WTC11 (cell line): ENCODE measurements around the gene GUCY2D. TPM values are rescaled to one million over a fixed set of nuclear protein-coding genes. Genes with fewer than 3 reads are reported as not detected.

Experiments used
- ATAC-seq: fragments of 200-7000 bp; cut with Tn5 transposase; 2 replicates; pipeline ENCODE4 v1.10.0; 2021; ENCODE audit warnings: mild to moderate bottlenecking, moderate library complexity
- CTCF ChIA-PET: fragments of 300-600 bp; sonication (Branson Sonifier 250); formaldehyde crosslinking; loops from one replicate; lab custom pipeline; 2021; ENCODE audit warnings: antibody characterized with exemption; lab: Charles Lee
- POLR2A ChIA-PET: fragments of 350-600 bp; sonication (Branson Sonifier 250); formaldehyde crosslinking; loops from one replicate; lab custom pipeline; 2021; ENCODE audit warnings: antibody characterized with exemption; lab: Charles Lee
- DNase-seq: peaks from one replicate; pipeline ENCODE4 v3.0.0; 2021; ENCODE audit warnings: low spot score
- H3K27ac Mint-ChIP-seq: 2 replicates; pipeline ENCODE4 v1.8.0; 2021; ENCODE audit warnings: mixed read lengths
- H3K27me3 Mint-ChIP-seq: 2 replicates; pipeline ENCODE4 v1.8.0; 2021; ENCODE audit warnings: low read depth, mild to moderate bottlenecking, moderate library complexity, mixed read lengths
- H3K36me3 Mint-ChIP-seq: 2 replicates; pipeline ENCODE4 v1.8.0; 2021; ENCODE audit warnings: mixed read lengths
- H3K4me1 Mint-ChIP-seq: 2 replicates; pipeline ENCODE4 v1.8.0; 2022; ENCODE audit warnings: mixed read lengths
- H3K4me3 Mint-ChIP-seq: 2 replicates; pipeline ENCODE4 v1.8.0; 2021; ENCODE audit warnings: mild to moderate bottlenecking, moderate library complexity, mixed read lengths
- H3K9me3 Mint-ChIP-seq: 2 replicates; pipeline ENCODE4 v1.8.0; 2021; ENCODE audit warnings: mixed read lengths
- ATF1 ChIP-seq: sonication (generic); formaldehyde crosslinking; IDR thresholded peaks from 2 replicates; pipeline ENCODE4 v1.8.1; 2023; ENCODE audit warnings: mild to moderate bottlenecking, moderate library complexity, missing genetic modification reagents
- CBFB ChIP-seq: sonication (generic); formaldehyde crosslinking; IDR thresholded peaks from 2 replicates; pipeline ENCODE4 v1.8.1; 2022; ENCODE audit warnings: mild to moderate bottlenecking, low read depth, missing genetic modification reagents
- ELF4 ChIP-seq: sonication (generic); formaldehyde crosslinking; IDR thresholded peaks from 2 replicates; pipeline ENCODE4 v1.8.1; 2022; ENCODE audit warnings: low read depth, mild to moderate bottlenecking, moderate library complexity, missing genetic modification reagents
- FOXK1 ChIP-seq: sonication (generic); formaldehyde crosslinking; IDR thresholded peaks from 2 replicates; pipeline ENCODE4 v1.8.0; 2022; ENCODE audit warnings: mild to moderate bottlenecking, moderate library complexity, missing genetic modification reagents
- GABPB1 ChIP-seq: sonication (generic); formaldehyde crosslinking; IDR thresholded peaks from 2 replicates; pipeline ENCODE4 v1.8.1; 2023; ENCODE audit warnings: mild to moderate bottlenecking, missing genetic modification reagents
- HMGA2 ChIP-seq: fragments of 250-450 bp; sonication (Bioruptor Pico); IDR thresholded peaks from 2 replicates; pipeline ENCODE4 v1.4.0; 2021; ENCODE audit warnings: mild to moderate bottlenecking, moderate library complexity
- IRF2 ChIP-seq: sonication (generic); formaldehyde crosslinking; IDR thresholded peaks from 2 replicates; pipeline ENCODE4 v1.8.0; 2022; ENCODE audit warnings: low read depth, missing genetic modification reagents, borderline replicate concordance
- NFE2L1 ChIP-seq: sonication (generic); formaldehyde crosslinking; IDR thresholded peaks from 2 replicates; pipeline ENCODE4 v1.8.1; 2023; ENCODE audit warnings: missing genetic modification reagents
- NR1H2 ChIP-seq: sonication (generic); formaldehyde crosslinking; IDR thresholded peaks from 2 replicates; pipeline ENCODE4 v1.9.0; 2021; ENCODE audit warnings: mild to moderate bottlenecking, moderate library complexity, missing genetic modification reagents
- NR3C1 ChIP-seq: sonication (generic); formaldehyde crosslinking; conservative IDR thresholded peaks from 2 replicates; pipeline ENCODE4 v1.8.1; 2023; ENCODE audit warnings: low read depth, mild to moderate bottlenecking, missing genetic modification reagents
- PRRX2 ChIP-seq: fragments of 250-450 bp; sonication (Bioruptor Pico); IDR thresholded peaks from 2 replicates; pipeline ENCODE4 v1.8.0; 2021; ENCODE audit warnings: mild to moderate bottlenecking
- RELA ChIP-seq: sonication (generic); formaldehyde crosslinking; IDR thresholded peaks from 2 replicates; pipeline ENCODE4 v1.8.1; 2022; ENCODE audit warnings: missing genetic modification reagents, mild to moderate bottlenecking, borderline replicate concordance
- SMAD3 ChIP-seq: sonication (generic); formaldehyde crosslinking; IDR thresholded peaks from 2 replicates; pipeline ENCODE4 v1.8.0; 2022; ENCODE audit warnings: missing genetic modification reagents, mild to moderate bottlenecking, borderline replicate concordance
- ZNF138 ChIP-seq: sonication (generic); formaldehyde crosslinking; conservative IDR thresholded peaks from 2 replicates; pipeline ENCODE4 v1.8.1; 2022; ENCODE audit warnings: mild to moderate bottlenecking, moderate library complexity, missing genetic modification reagents
- ZNF263 ChIP-seq: sonication (generic); formaldehyde crosslinking; IDR thresholded peaks from 2 replicates; pipeline ENCODE4 v1.8.1; 2022; ENCODE audit warnings: low read depth, mild to moderate bottlenecking, moderate library complexity, missing genetic modification reagents
- total RNA-seq: library from RNA; stranded (reverse); gene quantifications from 3 replicates; pipeline ENCODE4 v1.2.3, GENCODE V29; 2021
- TF ChIP-seq, protein P1 (sequence below): sonication (generic); formaldehyde crosslinking; IDR thresholded peaks from 2 replicates; pipeline ENCODE4 v1.8.1; 2023; ENCODE audit warnings: mild to moderate bottlenecking, missing genetic modification reagents, moderate library complexity
- TF ChIP-seq, protein P2 (sequence below): sonication (generic); formaldehyde crosslinking; IDR thresholded peaks from 2 replicates; pipeline ENCODE4 v1.8.0; 2022; ENCODE audit warnings: mild to moderate bottlenecking, missing genetic modification reagents
- TF ChIP-seq, protein P3 (sequence below): sonication (generic); formaldehyde crosslinking; IDR thresholded peaks from 2 replicates; pipeline ENCODE4 v1.8.1; 2022; ENCODE audit warnings: low read depth, missing genetic modification reagents, borderline replicate concordance
- TF ChIP-seq, protein P4 (sequence below): sonication (generic); formaldehyde crosslinking; IDR thresholded peaks from 2 replicates; pipeline ENCODE4 v1.8.0; 2022; ENCODE audit warnings: mild to moderate bottlenecking, missing genetic modification reagents
- TF ChIP-seq, protein P5 (sequence below): sonication (generic); formaldehyde crosslinking; IDR thresholded peaks from 2 replicates; pipeline ENCODE4 v1.8.1; 2023; ENCODE audit warnings: mild to moderate bottlenecking, missing genetic modification reagents
- TF ChIP-seq, protein P6 (sequence below): fragments of 200-600 bp; IDR thresholded peaks from 2 replicates; pipeline ENCODE4 v1.8.0; 2022; ENCODE audit warnings: antibody characterized with exemption

The GUCY2D gene
- total RNA-seq, 1 experiment from 2014 or later, result 0.87 TPM

DNA sequence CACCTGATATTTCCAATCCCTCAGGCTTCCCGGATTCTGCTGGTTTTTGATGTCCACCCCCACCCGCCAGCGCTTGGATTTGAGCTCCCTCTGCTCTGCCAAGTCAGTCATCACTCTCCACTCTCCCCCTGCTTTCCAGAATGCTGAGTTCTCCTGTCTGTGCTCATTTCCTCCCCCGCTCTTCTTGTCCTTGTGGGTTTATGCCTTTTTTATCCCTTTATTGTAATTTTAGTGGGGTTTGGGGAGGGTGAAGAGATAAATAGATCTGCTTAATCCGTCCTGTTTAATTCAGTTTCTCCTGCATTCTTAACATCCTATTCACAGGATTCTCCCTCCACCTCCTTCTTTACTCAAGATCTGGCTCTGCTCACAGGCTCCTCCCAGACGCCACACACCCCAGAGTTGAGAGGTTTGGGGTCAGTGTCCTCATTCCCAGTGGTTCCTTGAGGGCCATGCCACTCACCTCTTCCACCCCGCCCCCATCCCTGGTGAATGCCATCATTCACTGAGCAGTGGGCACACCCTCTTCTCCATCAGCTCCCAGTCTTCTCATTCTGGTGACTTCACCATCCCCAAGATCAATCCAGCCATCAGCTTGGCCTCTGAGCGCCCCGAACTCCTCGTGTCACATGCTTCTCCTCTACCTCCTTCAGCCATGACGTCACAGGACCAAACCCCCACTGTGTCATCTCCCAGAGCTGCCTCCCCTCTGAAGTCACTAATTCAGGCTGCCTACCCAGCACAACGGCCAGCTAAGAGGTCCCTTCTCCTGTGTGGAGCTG, 15.1 kb upstream of the GUCY2D start:
- peaks cover 3% of the 10 kb centered on the region; the same call in 1 of the 2 replicates for H3K36me3 Mint-ChIP-seq
- H3K4me3 Mint-ChIP-seq, result no peak overlapping the region
- POLR2A ChIA-PET, result no interaction called here
- no peak for TF ChIP-seq NR3C1 (CRISPR knock-in tag)
- TF ChIP-seq GABPB1 (CRISPR knock-in tag), result no peak
- no peak for TF ChIP-seq ZNF263 (CRISPR knock-in tag)
- TF ChIP-seq, protein P1, sequence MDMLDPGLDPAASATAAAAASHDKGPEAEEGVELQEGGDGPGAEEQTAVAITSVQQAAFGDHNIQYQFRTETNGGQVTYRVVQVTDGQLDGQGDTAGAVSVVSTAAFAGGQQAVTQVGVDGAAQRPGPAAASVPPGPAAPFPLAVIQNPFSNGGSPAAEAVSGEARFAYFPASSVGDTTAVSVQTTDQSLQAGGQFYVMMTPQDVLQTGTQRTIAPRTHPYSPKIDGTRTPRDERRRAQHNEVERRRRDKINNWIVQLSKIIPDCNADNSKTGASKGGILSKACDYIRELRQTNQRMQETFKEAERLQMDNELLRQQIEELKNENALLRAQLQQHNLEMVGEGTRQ (CRISPR knock-in tag), result no peak
- TF ChIP-seq HMGA2 (CRISPR knock-in tag), result no peak
- TF ChIP-seq, protein P2, sequence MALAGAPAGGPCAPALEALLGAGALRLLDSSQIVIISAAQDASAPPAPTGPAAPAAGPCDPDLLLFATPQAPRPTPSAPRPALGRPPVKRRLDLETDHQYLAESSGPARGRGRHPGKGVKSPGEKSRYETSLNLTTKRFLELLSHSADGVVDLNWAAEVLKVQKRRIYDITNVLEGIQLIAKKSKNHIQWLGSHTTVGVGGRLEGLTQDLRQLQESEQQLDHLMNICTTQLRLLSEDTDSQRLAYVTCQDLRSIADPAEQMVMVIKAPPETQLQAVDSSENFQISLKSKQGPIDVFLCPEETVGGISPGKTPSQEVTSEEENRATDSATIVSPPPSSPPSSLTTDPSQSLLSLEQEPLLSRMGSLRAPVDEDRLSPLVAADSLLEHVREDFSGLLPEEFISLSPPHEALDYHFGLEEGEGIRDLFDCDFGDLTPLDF, result no peak
- TF ChIP-seq PRRX2 (CRISPR knock-in tag), result no peak
- no peak for TF ChIP-seq IRF2 (CRISPR knock-in tag)
- TF ChIP-seq, protein P3, sequence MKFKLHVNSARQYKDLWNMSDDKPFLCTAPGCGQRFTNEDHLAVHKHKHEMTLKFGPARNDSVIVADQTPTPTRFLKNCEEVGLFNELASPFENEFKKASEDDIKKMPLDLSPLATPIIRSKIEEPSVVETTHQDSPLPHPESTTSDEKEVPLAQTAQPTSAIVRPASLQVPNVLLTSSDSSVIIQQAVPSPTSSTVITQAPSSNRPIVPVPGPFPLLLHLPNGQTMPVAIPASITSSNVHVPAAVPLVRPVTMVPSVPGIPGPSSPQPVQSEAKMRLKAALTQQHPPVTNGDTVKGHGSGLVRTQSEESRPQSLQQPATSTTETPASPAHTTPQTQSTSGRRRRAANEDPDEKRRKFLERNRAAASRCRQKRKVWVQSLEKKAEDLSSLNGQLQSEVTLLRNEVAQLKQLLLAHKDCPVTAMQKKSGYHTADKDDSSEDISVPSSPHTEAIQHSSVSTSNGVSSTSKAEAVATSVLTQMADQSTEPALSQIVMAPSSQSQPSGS, result no peak
- TF ChIP-seq SMAD3 (CRISPR knock-in tag), result no peak
- H3K27me3 Mint-ChIP-seq, result peaks cover 37% of the 10 kb centered on the region
- H3K4me1 Mint-ChIP-seq, result peaks cover 16% of the 10 kb centered on the region
- CTCF ChIA-PET, result interaction anchor here (0.5 to 4.8 kb wide), 11 partner anchors 10 to 164 kb away, joined by 3 to 82 read pairs (median 4); partner anchors contain the start of genes CNTROB, CYB5D1, NAA38 and TRAPPC1
- no peak for ATAC-seq
- no peak for DNase-seq
- H3K27ac Mint-ChIP-seq, result no peak overlapping the region
- peaks cover 7% of the 10 kb centered on the region; the same call in 1 of the 2 replicates for H3K9me3 Mint-ChIP-seq

DNA sequence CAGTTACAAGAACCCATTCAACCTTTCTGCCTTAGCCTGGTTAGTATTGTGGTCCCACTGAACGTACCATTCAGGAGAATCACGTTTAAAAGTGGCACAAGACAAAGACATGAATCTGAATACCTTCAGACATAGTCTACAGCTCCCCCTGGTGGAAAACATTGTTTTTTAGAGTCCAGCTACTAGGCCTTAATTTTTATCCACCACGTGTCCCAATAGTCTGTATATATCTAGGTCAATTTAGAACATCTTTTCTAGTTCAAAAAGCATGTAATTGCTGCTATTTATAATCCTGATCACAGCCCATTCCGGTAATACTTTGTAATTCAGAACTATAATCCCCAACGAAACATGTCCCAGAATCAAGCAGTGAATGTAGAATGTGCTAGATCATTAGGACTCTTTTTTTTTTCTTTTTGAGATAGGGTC, 13.7 kb upstream of the GUCY2D start:
- ATAC-seq (no peak), DNase-seq (no peak)
- H3K27me3 Mint-ChIP-seq, result peaks cover 37% of the 10 kb centered on the region
- peaks cover 12% of the 10 kb centered on the region for H3K4me1 Mint-ChIP-seq
- ChIA-PET CTCF (interaction anchor here (0.5 to 4.8 kb wide), 37 partner anchors 8 to 489 kb away, joined by 3 to 82 read pairs (median 5); partner anchors contain the start of genes CNTROB, CYB5D1, KCNAB3 and NAA38), POLR2A (no interaction called here)
- H3K36me3 Mint-ChIP-seq, result peaks cover 3% of the 10 kb centered on the region; the same call in 1 of the 2 replicates
- TF ChIP-seq CBFB (CRISPR knock-in tag) (no peak), ATF1 (CRISPR knock-in tag) (no peak), FOXK1 (CRISPR knock-in tag) (no peak), NR1H2 (no peak), RELA (CRISPR knock-in tag) (no peak), ELF4 (CRISPR knock-in tag) (no peak), NFE2L1 (CRISPR knock-in tag) (no peak), NR3C1 (CRISPR knock-in tag) (no peak), SMAD3 (CRISPR knock-in tag) (no peak), ZNF138 (CRISPR knock-in tag) (no peak)
- TF ChIP-seq, protein P4, sequence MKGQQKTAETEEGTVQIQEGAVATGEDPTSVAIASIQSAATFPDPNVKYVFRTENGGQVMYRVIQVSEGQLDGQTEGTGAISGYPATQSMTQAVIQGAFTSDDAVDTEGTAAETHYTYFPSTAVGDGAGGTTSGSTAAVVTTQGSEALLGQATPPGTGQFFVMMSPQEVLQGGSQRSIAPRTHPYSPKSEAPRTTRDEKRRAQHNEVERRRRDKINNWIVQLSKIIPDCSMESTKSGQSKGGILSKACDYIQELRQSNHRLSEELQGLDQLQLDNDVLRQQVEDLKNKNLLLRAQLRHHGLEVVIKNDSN (CRISPR knock-in tag), result peak; percentile 32; the same call in 1 of the 2 replicates
- TF ChIP-seq, protein P5, sequence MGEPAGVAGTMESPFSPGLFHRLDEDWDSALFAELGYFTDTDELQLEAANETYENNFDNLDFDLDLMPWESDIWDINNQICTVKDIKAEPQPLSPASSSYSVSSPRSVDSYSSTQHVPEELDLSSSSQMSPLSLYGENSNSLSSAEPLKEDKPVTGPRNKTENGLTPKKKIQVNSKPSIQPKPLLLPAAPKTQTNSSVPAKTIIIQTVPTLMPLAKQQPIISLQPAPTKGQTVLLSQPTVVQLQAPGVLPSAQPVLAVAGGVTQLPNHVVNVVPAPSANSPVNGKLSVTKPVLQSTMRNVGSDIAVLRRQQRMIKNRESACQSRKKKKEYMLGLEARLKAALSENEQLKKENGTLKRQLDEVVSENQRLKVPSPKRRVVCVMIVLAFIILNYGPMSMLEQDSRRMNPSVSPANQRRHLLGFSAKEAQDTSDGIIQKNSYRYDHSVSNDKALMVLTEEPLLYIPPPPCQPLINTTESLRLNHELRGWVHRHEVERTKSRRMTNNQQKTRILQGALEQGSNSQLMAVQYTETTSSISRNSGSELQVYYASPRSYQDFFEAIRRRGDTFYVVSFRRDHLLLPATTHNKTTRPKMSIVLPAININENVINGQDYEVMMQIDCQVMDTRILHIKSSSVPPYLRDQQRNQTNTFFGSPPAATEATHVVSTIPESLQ, result no peak
- TF ChIP-seq, protein P6, sequence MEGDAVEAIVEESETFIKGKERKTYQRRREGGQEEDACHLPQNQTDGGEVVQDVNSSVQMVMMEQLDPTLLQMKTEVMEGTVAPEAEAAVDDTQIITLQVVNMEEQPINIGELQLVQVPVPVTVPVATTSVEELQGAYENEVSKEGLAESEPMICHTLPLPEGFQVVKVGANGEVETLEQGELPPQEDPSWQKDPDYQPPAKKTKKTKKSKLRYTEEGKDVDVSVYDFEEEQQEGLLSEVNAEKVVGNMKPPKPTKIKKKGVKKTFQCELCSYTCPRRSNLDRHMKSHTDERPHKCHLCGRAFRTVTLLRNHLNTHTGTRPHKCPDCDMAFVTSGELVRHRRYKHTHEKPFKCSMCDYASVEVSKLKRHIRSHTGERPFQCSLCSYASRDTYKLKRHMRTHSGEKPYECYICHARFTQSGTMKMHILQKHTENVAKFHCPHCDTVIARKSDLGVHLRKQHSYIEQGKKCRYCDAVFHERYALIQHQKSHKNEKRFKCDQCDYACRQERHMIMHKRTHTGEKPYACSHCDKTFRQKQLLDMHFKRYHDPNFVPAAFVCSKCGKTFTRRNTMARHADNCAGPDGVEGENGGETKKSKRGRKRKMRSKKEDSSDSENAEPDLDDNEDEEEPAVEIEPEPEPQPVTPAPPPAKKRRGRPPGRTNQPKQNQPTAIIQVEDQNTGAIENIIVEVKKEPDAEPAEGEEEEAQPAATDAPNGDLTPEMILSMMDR, result peak; percentile 12
- peaks cover 7% of the 10 kb centered on the region; the same call in 1 of the 2 replicates for H3K9me3 Mint-ChIP-seq
- no peak overlapping the region for H3K27ac Mint-ChIP-seq
- H3K4me3 Mint-ChIP-seq, result no peak overlapping the region; the same call in 1 of the 2 replicates
